SK-N-SH (cell line): Measurements from ENCODE around the gene SELENOM.

Experiments used
- CTCF ChIP-seq: fragments of 200-600 bp; sonication (generic); IDR thresholded peaks from 2 replicates; pipeline ENCODE4 v1.6.1; 2017; ENCODE audit warnings: antibody characterized with exemption, mild to moderate bottlenecking, moderate library complexity
- YY1 ChIP-seq: IDR thresholded peaks from 2 replicates; pipeline ENCODE4 v1.4.0; 2012; ENCODE audit warnings: low read depth, mild to moderate bottlenecking

GRCh38 chr22:31087744-31088215 is 19.6 kb downstream of the SELENOM start:
- TF ChIP-seq YY1, result no peak
- no peak for TF ChIP-seq CTCF
